Endometrial microvascular endothelial cells (primary cell): ENCODE results near the gene INSC. TPM values are rescaled to one million over a fixed set of nuclear protein-coding genes. Genes with fewer than 3 reads are reported as not detected.

Experiments used
- in situ Hi-C: cut with HindIII; loops from 2 replicates; pipeline ENCODE4 v1.10.0; 2017; ENCODE audit warnings: low sequenced_read_pairs, low pct_unique_long_range_greater_than_20kb; ENCODE audit errors: inconsistent ontology term
- total RNA-seq: library from RNA; depleted of rRNA; stranded (reverse); fragments of >200 nt; gene quantifications from one replicate; pipeline ENCODE4 v1.2.3, GENCODE V29; 2015; ENCODE audit errors: inconsistent ontology term

The INSC gene
- total RNA-seq, 1 donor from 2014 or later = 0.19 TPM

DNA sequence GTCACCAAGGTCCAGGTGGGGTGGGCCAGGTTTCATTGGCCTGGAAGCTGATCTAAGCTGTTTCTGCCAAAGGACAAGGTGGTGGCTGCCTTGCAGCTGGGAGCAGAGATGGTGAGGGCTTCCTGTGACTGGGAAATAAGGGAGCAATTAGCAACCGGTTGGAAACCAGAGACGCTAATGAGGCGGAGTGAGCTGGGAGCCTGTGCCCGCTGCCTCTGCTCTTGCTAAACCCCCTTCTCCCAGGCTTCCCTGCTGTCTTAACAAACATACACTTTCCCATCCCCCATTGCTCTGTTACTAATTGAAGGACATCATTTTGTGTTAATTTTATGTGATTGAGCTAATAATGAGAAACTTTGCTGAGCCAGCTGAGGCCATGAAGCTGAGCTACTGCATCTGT, 121.8 kb downstream of the INSC start:
- in situ Hi-C loops = no loop called here

DNA sequence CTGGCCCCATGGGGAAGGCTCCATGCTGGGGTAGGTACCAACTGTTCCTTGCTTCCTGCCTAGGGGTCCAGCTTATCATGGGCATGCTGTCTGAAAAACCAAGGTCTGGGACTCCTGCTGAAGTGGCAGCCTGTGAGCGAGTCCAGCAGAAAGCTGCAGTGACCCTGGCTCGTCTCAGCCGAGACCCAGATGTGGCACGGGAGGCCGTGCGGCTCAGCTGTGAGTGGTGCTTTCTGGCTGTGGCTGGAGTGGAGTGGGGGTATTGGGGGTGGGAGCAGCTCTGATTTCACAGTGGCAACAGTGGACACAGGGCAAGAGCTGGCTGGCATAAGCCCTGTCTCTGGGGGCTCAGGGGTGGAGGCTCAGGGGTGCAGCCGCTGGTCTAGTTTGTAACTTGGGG, 124.1 kb downstream of the INSC start:
- in situ Hi-C loops = no loop called here

GRCh38 chr11:15248749-15249148, 134.0 kb downstream of the INSC start:
- in situ Hi-C loops = no loop called here

GRCh38 chr11:15258433-15259165, 143.9 kb downstream of the INSC start:
- in situ Hi-C loops = no loop called here

GRCh38 chr11:15266999-15267398, 152.3 kb downstream of the INSC start:
- in situ Hi-C loops = no loop called here

DNA sequence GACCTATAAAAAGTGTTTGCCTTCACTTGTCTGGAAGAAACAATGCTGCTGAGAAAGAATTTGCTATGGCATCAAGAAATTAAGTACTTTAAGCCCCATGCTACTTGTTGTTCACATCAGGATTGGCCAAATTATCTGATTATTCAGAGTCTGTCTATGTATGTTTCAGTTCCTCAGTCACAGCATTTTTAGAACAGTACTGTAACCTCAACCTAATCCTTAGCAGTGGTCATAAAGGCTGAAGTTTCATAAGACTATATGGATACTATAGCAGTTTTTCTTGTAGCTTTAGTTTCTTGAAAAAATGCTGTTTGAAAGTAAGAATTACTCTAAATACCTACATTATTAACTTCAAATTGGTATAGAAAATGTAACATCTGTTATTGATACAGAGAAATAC, 153.9 kb downstream of the INSC start:
- in situ Hi-C loops = no loop called here

GRCh38 chr11:15275141-15275540, 160.4 kb downstream of the INSC start:
- in situ Hi-C loops = no loop called here

GRCh38 chr11:15276621-15277020, 161.9 kb downstream of the INSC start:
- in situ Hi-C loops = no loop called here

DNA sequence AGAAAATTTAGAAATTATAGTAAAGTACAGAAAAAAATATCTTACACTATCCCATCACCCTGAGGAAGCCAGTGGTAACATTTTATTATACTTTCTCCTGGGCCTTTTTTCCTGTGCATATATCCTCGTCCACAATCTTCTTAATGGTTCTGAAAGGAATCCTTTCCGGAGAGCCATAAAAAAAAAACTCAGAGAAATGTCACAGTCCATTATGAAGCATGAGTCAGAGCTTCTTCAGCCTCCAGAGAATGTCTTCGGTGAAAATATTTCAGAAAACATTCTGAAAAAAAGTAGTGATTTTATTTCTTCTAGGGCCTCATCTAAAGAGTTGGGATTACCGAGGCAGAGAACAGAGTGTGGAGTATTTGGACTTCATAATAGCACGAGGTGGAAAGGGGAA, 163.4 kb downstream of the INSC start:
- in situ Hi-C loops = no loop called here

DNA sequence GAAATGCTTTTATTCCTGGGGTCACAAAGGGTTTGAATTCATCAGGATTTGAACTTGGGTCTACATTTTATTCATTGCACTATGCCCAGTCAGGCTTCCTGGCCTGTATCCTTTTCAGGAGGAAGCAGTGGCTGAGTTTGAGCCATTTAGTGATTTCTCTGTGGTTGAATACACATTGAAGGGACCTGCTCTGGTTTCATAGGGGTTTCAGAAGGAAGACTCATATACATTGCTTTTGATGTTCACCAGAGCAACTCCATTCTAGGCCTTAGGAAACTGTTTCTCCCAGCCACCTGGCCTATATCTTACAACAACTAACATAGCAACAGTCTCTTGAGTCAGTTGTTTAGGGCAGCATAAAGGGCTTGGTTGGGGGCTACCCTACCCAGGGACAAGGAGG, 165.7 kb downstream of the INSC start:
- in situ Hi-C loops = no loop called here

- in situ Hi-C loops = no loop called here
Measured at GRCh38 chr11:15282754-15283153, 168.0 kb downstream of the INSC start.

- in situ Hi-C loops = no loop called here
Measured at GRCh38 chr11:15286465-15286864, 171.7 kb downstream of the INSC start.

- in situ Hi-C loops = no loop called here
Measured at GRCh38 chr11:15288863-15289262, 174.1 kb downstream of the INSC start.

DNA sequence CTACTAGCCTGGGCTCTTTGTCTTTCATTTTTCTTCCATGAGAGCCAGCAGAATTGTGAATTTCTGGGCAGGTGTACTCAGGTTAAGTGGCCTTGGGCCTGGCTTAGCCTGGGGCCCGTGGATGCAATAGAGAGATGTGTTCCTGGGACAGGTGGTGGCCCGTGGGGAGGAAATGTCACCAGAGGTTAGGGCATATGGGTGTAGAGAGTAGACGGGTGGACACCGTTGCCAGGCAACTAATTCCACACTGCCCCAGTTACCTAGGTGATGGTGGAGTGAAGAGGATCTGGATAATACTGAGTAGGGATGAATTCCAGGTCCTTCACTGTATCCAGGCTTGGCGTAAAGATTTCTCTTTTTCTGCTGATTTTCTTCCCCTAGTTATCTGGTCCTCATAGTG, 175.0 kb downstream of the INSC start:
- in situ Hi-C loops = no loop called here

DNA sequence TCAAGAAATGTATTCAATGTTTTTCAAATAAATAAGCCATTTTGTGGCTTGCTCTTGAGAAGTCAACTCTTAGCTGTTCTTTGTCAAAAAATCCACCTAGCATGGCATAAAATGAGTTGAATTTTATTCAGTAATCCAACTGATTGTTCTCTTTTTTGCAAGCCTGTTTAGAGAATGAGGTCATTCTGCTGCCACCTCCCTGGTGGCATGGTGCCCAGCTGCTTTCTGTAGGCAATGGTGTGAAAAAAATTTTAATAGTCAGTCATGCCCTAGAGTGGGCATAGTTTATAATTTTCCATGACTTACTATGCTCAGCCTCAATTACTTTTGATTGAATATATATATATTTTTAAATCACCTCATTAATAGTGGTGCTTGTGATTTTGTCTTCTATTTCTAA, 177.2 kb downstream of the INSC start:
- in situ Hi-C loops = no loop called here

GRCh38 chr11:15293975-15294620, 179.4 kb downstream of the INSC start:
- in situ Hi-C loops = no loop called here

DNA sequence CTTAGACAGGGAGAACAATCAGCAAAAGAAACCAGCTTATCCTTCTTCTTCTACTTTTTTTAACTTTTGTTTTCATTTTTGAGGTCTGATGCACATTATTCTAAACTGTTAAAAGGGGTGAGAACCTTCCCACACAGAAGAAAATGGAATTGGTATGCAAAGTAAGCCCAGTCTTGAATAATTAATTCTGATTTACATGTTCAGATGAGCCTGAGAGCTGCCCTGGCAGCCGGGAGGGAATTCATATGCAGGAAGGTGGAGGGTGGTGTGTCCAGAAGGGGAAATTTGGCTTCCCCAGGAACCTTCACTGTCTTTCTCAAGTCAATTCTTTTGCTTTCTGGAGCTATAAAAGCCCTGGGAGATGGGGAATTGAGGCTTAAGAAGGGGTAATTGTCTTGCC, 181.0 kb downstream of the INSC start:
- in situ Hi-C loops = no loop called here
